SU-DHL-6 (cell line): ENCODE data around the gene ZNF438.

Source experiments
- EZH2phosphoT487 ChIP-seq: fragments of 200-600 bp; sonication (generic), shearing (Covaris generic); conservative IDR thresholded peaks from 2 replicates; pipeline ENCODE4 v1.6.1; 2018; ENCODE audit warnings: mild to moderate bottlenecking, antibody characterized with exemption, low read length, moderate library complexity, mixed read lengths
- TF ChIP-seq, protein P1 (sequence below): fragments of 200-600 bp; sonication (generic); IDR thresholded peaks from one replicate; pipeline ENCODE4 v1.5.1; 2017; ENCODE audit warnings: antibody characterized with exemption, mild to moderate bottlenecking, low read length, moderate library complexity; ENCODE audit not compliant: insufficient read depth, poor library complexity, severe bottlenecking

DNA sequence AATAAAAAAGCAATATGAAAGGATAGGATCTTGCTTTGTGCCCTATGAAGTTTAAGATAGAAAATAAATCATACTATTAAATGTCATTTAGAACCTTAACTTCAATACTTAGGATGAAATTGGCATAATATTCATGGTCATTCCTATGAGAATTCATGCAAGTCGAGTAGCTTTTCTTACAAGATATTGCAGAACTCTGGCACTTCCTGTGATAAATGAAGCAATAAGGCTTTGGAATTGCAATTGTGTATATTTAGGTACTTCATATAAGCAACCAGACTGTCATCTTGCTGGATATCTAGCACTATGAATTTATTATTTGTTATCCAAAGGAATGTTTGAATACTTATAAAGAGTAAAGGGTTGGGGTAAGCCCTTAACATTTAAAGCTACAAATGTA is 116.5 kb downstream of the ZNF438 start:
- TF ChIP-seq, protein P1, sequence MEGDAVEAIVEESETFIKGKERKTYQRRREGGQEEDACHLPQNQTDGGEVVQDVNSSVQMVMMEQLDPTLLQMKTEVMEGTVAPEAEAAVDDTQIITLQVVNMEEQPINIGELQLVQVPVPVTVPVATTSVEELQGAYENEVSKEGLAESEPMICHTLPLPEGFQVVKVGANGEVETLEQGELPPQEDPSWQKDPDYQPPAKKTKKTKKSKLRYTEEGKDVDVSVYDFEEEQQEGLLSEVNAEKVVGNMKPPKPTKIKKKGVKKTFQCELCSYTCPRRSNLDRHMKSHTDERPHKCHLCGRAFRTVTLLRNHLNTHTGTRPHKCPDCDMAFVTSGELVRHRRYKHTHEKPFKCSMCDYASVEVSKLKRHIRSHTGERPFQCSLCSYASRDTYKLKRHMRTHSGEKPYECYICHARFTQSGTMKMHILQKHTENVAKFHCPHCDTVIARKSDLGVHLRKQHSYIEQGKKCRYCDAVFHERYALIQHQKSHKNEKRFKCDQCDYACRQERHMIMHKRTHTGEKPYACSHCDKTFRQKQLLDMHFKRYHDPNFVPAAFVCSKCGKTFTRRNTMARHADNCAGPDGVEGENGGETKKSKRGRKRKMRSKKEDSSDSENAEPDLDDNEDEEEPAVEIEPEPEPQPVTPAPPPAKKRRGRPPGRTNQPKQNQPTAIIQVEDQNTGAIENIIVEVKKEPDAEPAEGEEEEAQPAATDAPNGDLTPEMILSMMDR = no peak
- TF ChIP-seq EZH2phosphoT487 = no peak
